Pons (tissue), 1 donor: ENCODE results near the gene OR51T1.
"Not testable (repeated sequence)": the region's sequence is repeated elsewhere in the genome, so short reads cannot be mapped to it uniquely, and the experiment has no call there.

Experiments
- DNase-seq: peaks from one replicate; pipeline ENCODE4 v3.0.0-alpha.2; 2016; ENCODE audit warnings: low spot score

OR51T1 gene

GRCh38 chr11:4881860-4882500 is at the start of gene OR51T1:
TSS of gene OR51T1 (plus strand) at chr11:4881900. CDS start at chr11:4881900, 0 bp downstream.
- no peak for DNase-seq

GRCh38 chr11:4839851-4840549 is 41.7 kb upstream of the OR51T1 start:
- no peak for DNase-seq

GRCh38 chr11:4848908-4849532 is 32.7 kb upstream of the OR51T1 start, which contains the start of gene OR51S1:
TSS of gene OR51S1 (minus strand) at chr11:4849208. CDS start at chr11:4849208, 0 bp downstream.
- DNase-seq = no peak

GRCh38 chr11:4851033-4851432 is 30.7 kb upstream of the OR51T1 start:
- no peak for DNase-seq

- DNase-seq = not testable (repeated sequence)
Measured at GRCh38 chr11:4854286-4854685, 27.4 kb upstream of the OR51T1 start.

- DNase-seq = no peak
Measured at GRCh38 chr11:4862447-4863236, 19.1 kb upstream of the OR51T1 start.

- no peak for DNase-seq
Measured at GRCh38 chr11:4863876-4864275, 17.8 kb upstream of the OR51T1 start.

- no peak for DNase-seq
Measured at GRCh38 chr11:4865855-4866254, 15.8 kb upstream of the OR51T1 start.

GRCh38 chr11:4881188-4881587 is 512 bp upstream of the OR51T1 start:
- no peak for DNase-seq

- DNase-seq = no peak
Measured at GRCh38 chr11:4882543-4882942, 843 bp downstream of the OR51T1 start.

GRCh38 chr11:4884361-4884760 is 2.7 kb downstream of the OR51T1 start:
- no peak for DNase-seq

GRCh38 chr11:4886186-4886585 is 4.5 kb downstream of the OR51T1 start:
- no peak for DNase-seq

- DNase-seq = no peak
Measured at GRCh38 chr11:4887591-4887990, 5.9 kb downstream of the OR51T1 start.

- no peak for DNase-seq
Measured at GRCh38 chr11:4890279-4890678, 8.6 kb downstream of the OR51T1 start.

GRCh38 chr11:4891996-4892640 is 10.4 kb downstream of the OR51T1 start:
- no peak for DNase-seq

- no peak for DNase-seq
Measured at GRCh38 chr11:4903484-4903883, 21.8 kb downstream of the OR51T1 start, which contains the start of gene OR51A7. TSS of gene OR51A7 (plus strand) at chr11:4903783. CDS start at chr11:4907370, 3,587 bp downstream.

- DNase-seq = no peak
Measured at GRCh38 chr11:4916581-4916980, 34.9 kb downstream of the OR51T1 start.

- no peak for DNase-seq
Measured at GRCh38 chr11:4919250-4919649, 37.5 kb downstream of the OR51T1 start, which contains the start of gene OR51G2. TSS of gene OR51G2 (minus strand) at chr11:4919350. CDS start at chr11:4915663, 3,687 bp downstream.

GRCh38 chr11:4921796-4922195 is 40.1 kb downstream of the OR51T1 start:
- no peak for DNase-seq

- DNase-seq = no peak
Measured at GRCh38 chr11:4922304-4922703, 40.6 kb downstream of the OR51T1 start.

GRCh38 chr11:4924239-4924638 is 42.5 kb downstream of the OR51T1 start, which contains the start of gene OR51G1:
TSS of gene OR51G1 (minus strand) at chr11:4924339. CDS start at chr11:4924339, 0 bp downstream.
- no peak for DNase-seq
